Fibroblast of mammary gland (primary cell): ENCODE results near the gene DPH7.

Source experiments
- DNase-seq: peaks from one replicate; pipeline ENCODE4 v3.0.0-alpha.2; 2010; ENCODE audit warnings: low read depth
- H3K4me3 ChIP-seq: 2 replicates; pipeline ENCODE4 v1.5.1; 2011; ENCODE audit warnings: low read depth, mild to moderate bottlenecking, low read length, moderate library complexity; ENCODE audit not compliant: control insufficient read depth
- CTCF ChIP-seq: conservative IDR thresholded peaks from 2 replicates; pipeline ENCODE4 v1.5.1; 2011; ENCODE audit warnings: low read depth, low read length, inconsistent platforms; ENCODE audit not compliant: control insufficient read depth, insufficient read depth

The DPH7 gene

GRCh38 chr9:137593176-137593575 lies 14.5 kb upstream of the DPH7 start:
- H3K4me3 ChIP-seq, result no peak overlapping the region
- TF ChIP-seq CTCF, result no peak
- no peak for DNase-seq

- TF ChIP-seq CTCF, result no peak
- no peak overlapping the region for H3K4me3 ChIP-seq
- DNase-seq, result no peak
Measured at GRCh38 chr9:137592767-137593166, 14.0 kb upstream of the DPH7 start.

DNA sequence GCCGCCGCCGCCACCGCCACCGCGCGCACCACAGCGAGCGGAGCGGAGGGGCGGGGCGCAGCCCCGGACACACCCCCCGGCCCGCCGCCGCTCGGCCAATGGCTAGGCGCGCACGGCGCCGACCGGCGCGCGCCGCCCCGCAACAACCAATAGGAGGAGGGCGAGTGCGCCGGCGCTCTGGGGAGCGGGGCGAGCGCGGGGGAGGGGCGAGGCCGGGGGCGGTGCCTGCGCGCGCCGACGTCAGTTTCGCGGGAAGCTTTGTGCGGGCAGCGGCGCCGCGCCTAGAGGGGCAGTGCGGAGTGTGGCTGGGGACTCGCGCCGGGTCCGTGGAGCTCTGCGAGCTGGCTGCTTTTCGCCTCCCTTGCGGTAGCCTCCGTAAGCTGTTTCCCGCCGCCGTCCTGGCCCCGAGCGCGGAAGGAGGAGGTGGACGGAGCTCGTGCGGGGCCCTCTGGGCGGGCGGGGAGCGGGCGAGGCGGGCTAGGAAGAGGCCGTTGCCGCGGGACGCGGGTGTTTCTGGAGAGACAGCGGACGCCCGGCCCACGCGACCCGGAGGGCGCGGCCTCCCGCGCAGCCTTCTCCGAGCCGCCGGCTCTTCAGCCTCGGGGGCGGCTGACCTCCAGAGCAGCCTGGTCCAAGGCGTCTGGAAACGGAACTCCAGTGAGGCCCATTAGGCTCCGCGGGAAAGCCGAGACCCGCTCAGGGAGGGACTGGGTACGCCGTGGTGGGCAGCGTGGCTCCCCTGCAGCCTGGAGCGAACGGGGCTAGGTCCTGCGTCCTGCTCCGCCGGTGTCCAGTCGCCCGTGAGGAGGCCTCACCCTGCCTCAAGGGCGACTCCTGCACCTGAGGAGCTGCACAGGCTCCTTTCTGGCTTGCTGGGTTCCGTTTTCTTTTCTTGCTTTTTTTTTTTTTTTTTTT lies 12.0 kb upstream of the DPH7 start, which contains the start of gene ZMYND19:
Gene ZMYND19, minus strand, starts transcription at position 44 of the 915 bp plus-strand sequence. CDS start 249 bp downstream, outside the sequence.
- H3K4me3 ChIP-seq, result peak within 1 kb of the TSS; percentile 67
- DNase-seq, result peak; percentile 79
- no peak for TF ChIP-seq CTCF

DNA sequence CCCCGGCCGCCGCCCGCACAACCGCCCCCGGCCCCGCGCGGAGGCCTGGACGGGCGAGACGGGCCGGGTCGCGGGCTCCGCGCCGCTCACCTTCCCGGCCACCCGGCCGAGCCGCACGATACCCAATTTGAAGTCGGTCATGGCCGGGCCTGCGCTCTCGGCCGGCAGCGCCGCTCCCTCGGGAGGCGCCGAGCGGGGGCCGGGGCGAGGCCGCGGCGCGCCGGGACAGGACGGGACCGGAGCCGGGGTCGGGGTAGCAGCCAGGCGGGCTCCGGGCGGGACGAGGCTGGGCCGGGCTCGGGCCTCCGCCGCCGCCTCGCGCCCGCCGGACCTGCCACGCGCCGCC lies 11.4 kb upstream of the DPH7 start:
- peak overlapping the region; percentile 67 for H3K4me3 ChIP-seq
- DNase-seq, result no peak
- no peak for TF ChIP-seq CTCF

GRCh38 chr9:137589441-137590122 lies 10.9 kb upstream of the DPH7 start:
- DNase-seq, result no peak
- peak overlapping the region; percentile 67 for H3K4me3 ChIP-seq
- no peak for TF ChIP-seq CTCF

DNA sequence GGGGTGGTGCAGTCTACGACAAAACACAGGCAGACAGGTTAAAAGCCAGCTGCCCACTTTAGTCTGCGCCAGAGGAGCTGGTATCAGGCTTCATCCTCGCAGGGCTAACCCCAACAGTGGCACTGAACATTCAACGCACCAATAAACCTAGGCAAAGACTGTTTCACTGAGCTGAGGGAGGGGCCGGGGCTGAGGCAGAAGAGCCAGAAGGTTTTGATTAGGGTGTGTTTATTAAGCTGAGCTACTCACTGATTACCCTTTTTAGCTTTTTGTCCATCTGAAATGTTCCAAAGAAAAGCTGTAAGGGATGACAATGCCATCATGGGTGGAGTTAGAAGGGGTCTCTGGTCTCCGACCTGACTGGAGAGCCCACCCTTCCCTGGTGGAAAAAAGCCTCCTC lies 10.2 kb upstream of the DPH7 start:
- TF ChIP-seq CTCF, result no peak
- H3K4me3 ChIP-seq, result peak overlapping the region; percentile 67
- peak; percentile 30 for DNase-seq
